Activated CD4-positive, CD25-positive, alpha-beta regulatory T cell (primary cell): ENCODE measurements around the gene MEGF11.

Source experiments
- DNase-seq, 4 experiments: peaks; one replicate each; lab custom pipeline; 2025; lab: John Stamatoyannopoulos, UW

MEGF11 gene

DNA sequence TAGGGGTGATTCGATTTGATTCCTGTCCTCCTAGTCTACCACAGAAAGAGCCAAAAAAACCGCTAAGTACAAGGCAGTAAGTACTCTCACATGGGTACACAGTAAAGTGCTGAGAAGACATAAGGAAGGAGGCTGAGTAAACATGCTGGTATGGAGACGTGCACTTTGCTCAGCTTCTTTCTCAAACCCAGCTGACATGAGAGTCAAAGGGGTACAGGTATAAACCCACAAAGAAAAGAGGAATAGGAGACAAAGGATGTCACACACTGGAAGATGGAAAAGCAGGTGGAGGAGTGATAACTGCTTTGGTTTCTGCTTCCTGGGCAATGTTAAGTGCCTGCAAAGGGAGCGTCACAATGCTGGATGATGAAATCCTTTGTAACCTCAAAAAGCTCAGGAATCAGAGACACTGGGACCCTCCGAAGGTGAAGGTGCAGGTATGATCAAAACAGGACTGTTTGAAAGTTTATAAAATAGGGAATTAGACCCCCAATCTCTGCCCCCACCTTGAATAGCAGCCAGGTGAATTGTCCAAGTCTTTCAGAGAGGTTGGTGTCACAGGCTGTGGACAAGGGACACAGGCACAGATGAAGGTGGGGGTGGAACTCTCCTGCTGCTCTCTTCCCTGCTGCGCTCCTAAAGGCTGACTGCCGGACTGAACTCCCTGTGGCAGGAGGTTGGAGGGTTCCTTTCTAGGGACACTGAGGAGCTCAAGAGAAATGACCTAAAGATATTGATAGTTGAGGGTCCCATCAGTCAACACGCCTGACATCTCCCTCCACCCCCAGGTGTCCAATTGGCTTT, 282.4 kb downstream of the MEGF11 start:
- DNase-seq, result no peak

DNA sequence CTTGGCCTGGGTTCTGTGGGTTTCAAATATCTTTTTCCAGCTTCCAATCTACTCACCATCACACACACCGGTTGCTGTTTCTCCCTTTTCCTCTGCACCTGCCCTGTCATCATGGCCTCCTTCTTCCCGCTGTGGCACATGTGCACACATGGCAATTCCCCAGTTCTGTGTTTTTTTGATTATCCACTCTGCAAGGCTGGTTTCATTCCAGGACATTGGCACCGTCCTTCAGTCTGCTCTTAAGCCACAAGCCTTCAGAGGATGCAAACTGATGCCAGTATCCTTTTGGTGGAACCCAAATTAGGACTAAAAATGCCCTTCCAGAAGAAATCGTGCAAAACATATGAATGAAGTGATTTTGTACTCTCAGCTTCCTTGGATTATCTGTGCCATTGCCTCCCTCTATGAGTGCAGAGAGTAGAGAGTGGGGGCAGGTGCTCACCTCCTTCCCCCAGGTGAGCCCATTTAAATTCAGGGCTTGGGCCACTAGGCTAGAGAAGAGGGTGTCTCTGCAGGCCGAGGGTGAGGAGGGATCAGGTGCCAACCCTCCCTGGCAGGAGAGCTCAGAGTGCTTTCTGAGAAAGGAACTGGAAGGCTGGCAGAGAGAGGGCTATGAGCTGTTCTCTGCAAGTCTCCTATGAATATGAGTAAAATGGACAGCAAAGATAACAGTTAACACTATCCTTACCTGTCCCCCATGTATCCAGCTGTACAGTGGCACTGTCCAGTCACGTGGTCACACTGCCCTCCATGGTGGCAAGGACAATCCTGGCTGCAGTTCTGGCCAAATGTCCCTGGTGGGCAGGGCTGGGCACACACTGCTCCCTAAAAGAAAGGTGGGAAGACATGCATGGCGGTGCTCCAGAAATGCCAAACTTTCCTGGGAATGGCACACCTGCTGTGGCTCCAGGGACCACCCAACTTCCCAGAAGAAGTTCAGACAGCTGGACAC, 283.4 kb downstream of the MEGF11 start:
- DNase-seq, result no peak

DNA sequence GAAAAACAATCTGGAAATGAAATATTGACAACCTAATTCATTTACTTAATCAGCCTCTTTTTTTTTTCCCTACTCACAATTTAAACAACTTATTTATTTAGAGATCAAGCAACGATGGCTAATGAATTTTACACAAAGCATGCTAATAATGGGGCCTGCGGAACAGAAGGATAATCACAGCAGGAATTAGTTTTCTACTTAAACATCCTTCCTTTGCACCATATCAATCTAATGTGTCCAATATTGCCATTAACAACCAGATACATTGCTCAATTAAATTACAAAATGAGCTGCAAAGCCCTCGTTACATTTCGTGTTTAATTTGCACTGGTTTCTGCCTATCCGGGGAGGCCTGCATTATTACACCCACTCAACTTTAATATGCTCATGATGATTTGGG, 285.0 kb downstream of the MEGF11 start:
- no peak for DNase-seq

DNA sequence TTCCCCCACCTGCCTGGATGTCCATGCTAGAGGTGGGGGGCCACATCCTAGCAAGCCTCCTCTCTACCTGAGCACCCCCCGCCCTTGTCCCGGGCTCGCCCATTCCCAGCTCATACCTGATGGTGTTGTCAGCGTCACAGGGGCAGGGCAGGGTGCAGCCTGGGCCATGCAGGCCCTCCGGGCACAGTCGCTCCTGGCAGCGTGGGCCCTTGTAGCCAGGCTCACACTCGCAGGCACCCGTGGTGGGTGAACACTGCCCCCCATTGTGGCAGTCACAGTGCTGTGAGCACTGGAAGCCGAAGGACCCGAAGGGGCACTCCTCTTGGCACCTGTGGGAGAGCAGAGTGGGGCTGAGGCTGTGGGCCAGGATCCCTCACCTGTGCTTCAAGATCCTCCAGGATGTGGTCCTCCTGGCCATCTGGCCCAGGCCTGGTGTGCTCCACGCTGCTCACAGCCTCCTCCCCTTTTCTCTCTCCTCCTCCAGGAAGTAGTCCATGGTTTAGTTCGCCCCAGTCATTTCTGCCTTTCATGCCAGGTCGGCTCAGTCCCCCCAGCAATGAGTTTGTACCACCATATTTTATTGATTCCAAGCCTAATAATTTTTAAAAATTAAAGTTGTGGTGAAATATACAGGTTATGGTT, 288.6 kb downstream of the MEGF11 start:
- DNase-seq, result no peak

DNA sequence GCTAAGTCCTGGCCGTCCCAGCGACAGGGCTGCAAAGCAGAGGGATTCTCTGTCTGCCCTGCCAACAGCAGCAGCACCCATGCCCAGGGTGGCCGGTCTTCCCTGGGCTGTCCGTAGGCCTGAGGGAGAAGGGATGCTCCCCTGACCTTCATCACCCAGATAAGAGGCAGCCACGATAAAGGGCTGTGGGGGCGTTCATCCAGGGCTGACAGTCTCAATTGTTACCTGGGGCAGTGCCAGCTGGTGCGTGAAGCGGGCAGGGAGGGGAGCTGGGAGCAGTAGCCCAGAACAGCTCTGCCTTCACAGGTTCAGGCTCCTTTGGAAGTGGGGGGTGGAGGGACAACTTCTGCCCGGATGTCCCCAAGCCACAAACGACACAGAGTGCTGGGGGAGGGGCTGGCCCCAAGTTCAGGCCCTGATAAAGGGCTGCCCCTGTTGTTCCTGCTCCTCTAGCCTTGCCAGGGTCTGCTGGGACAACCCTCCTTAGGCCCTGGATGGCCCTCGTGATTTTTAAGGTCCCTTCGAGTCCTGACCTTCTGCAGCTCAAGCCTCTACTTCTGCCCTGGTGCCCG, 289.6 kb downstream of the MEGF11 start:
- DNase-seq, result no peak

GRCh38 chr15:65963358-65963757, 290.2 kb downstream of the MEGF11 start:
- no peak for DNase-seq

DNA sequence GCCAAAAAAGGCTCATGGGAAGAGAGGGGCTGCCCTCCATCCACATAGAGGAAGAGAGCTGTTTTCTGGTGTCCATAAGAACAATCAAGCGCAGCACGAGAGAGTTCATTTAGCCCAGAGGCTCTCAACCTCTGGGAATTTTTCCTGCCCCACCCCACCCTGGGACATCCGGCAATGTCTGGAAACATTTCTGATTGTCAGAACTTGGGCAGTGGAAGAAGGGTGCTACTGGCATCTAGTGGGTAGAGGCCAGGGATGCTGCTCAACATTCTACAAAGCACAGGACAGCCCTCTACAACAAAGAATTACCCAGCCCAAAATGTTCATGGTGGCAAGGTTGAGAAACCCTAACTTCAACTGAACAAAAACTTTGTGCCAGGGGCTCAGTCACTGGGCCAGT, 291.4 kb downstream of the MEGF11 start:
- no peak for DNase-seq

DNA sequence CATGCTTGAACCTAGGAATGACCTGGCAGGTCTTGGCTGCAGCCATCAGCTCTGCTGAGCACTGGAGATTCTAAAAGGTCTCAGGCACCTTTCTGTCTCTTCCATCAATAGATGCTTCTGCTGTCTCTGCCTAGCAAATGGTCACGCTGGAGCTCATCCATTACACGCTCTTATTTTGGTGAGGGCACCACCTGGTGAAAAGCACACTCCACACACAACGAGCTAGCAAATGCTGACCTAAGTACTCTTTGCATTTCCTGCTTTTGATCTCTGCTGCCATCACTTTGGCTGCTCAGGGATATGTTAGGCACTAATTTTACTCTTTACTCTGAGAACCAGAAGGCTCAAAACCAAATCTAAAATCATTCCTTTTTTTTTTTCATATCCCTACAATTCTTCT, 293.0 kb downstream of the MEGF11 start:
- no peak for DNase-seq

DNA sequence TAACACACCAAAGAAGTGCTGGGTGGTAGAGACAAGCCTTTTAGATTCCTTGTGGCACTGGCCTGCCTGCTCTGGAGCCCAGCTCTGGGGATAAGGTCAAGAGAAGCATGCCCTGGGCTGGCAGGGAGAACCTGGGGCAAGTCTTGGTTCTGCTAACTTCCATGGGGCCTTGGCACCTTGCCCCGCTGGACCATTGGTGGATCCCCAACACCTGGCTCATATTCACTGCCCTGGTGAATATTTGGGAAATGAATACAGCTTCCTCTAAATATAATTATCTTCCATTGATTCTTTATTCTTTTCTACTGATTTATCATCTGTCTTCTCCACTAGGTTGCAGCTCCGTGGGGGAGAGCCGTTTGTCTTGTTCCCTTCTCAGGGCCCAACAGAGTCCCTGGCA, 294.7 kb downstream of the MEGF11 start:
- no peak for DNase-seq

- no peak for DNase-seq
Measured at GRCh38 chr15:65957451-65957850, 296.1 kb downstream of the MEGF11 start.

GRCh38 chr15:65956899-65957298, 296.7 kb downstream of the MEGF11 start:
- DNase-seq, result no peak

DNA sequence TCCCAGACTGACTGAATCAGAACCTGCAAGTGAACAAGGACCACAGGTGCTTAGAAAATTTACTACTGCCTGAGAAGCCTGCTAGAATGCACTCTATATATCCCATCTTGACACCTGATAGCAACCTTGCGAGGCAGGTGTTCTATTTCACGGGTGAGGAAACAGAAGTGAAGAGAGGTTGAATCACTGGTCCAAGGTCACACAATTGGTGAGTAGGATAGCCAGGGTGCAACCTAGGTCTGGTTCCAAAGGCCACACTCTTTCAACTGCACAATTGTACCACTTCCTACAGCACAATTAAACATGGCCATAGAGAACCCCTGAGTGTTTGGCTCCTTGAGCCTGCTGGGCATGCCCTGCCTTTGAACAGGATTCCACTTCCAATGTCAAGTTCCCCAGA, 297.2 kb downstream of the MEGF11 start:
- DNase-seq, result no peak

DNA sequence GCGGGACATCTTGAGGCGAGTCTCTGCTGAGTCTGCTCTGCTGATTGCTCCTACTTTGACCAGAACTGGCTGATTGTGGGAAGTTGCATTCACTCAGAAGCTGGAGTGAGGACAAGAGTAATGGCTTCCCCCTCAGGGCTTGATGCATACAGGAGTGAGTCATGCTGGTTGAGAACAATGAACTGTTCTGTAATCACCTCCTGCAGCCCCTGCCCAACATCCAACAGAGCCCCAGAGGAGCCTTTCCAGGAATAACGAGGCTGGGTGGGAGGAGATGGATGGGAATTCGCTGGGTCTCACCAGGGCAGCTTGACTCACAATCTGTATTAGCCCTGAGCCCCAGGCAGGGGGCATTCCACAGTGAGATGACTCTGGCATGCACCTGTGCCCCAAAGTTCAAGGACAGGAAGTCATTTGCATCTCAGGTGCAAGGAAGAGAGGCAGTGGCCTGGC, 299.2 kb downstream of the MEGF11 start:
- DNase-seq, result no peak

DNA sequence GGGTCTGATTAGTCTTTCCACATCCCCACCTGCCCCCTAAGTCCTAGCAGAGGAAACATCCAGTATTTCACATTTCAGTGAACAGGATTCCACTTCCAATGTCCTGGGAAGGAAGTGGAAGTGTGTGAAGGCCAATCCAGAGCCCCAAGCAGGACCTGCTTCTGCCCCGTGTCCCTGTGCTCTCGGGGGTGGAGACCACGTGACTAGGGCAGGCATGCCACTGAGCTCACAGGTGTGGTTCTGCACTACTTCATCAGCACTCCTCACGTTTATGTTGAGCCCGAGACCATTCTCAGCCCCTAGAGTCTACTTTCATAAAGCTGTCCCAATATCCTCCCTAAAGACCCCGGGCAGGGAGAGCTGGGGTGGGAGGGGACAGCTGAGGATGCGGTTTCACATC, 299.9 kb downstream of the MEGF11 start:
- no peak for DNase-seq

DNA sequence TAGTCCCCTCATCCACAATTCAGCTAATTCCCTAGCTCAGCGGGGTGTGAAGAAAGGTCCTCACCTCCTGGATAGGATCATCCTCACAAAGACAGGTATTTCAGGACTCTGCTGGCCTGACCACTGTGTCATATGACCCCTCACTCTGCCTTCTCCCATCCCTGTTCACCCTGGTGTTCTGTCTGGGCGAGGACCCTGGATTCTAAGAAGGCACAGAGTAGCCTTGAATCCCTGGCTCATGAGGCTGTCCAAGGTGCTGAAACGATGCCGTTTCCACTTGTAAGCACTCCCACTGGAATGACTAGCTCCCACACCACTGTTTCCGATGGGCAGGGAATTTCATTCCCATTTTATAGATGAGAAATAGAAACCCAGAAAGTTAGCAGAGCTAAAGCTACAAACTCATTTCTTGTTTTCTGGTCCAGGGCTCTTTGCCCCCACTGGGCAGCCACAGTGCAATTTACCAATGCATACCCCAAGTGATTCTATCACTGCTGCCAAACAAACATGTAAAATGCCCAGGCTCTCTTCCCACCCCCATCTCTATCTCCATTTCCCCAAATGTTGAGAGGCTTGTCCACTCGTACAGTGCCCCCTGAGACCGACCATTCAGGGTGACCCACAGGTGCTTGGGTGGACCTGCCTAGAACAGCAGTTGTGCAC, 301.0 kb downstream of the MEGF11 start:
- DNase-seq, result no peak

DNA sequence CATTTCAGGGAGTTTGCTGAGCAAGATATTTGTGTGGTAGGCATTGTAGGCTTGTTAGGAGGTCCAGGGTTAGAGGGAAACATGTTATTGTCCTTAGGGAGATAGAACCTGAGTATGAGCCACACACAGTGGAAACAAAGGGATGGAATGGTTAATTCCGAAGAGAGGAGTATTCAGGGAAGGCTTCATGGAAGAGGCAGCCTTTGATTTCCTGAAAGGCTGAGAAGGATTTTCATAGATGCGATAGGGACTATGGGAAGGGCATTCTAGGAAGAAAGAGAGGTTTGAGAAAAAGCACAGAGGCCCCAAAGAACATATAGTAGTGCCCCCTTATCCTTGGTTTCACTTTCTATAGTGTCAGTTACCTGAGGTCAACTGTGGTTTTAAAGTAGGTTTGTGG, 302.5 kb downstream of the MEGF11 start:
- DNase-seq, result no peak

DNA sequence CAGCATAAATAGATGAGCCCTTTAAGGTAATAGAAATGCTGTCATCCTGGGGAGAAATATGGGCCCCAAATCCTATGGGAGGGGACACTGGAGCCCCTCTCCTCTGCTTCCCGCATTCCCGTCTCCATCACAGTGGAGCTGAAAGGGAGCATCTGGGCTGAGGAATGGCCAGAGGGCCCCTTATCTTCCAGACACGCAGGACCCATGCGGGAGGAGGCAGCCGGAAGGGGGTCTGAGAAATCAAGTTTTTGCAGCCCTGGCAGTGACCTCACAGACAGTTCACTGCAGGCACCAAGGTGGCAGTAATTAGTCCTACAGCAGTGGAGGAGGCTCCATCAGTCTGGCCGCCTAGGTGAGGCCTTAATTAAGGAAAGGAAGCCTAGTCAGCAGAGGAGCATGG, 304.1 kb downstream of the MEGF11 start:
- no peak for DNase-seq

GRCh38 chr15:65949011-65949410, 304.5 kb downstream of the MEGF11 start:
- DNase-seq, result no peak

DNA sequence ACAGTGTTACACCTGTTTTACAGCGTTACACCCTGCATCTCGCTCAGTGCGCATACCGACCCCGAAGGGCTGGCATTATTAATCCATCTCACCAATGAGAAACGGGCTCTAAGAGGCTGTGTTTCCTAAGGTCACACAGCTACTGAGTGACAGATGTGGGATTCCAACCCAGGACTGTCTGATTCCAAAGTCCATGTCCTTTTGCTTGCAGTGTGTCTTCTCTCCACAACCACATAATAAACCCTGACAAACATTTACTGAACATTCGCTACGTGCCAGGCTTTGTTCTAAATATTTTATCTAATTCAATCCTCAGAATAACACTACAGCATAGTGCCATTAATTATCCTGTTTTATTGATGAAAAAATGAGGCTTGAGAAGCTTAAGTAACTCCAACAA, 305.2 kb downstream of the MEGF11 start:
- no peak for DNase-seq

GRCh38 chr15:65947041-65947440, 306.5 kb downstream of the MEGF11 start:
- DNase-seq, result no peak

DNA sequence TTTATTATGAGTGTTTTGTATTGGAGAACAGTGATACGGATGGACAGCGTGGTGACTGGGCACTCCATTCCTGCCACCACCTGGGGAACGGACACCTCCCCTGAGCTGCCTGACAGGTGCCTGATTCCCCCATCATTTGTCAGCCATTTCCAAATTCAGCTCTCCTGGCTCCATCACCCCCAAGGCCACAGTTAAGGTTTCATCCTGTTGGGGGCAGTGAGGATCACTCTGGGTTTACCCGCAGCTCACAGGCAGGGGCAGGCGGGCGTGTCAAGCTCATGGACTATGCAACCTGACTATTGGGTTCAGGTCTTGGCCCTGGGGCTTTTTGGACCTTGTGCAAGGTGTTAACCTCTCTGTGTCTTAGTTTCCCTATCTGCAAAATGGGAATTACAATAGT, 307.9 kb downstream of the MEGF11 start:
- no peak for DNase-seq

DNA sequence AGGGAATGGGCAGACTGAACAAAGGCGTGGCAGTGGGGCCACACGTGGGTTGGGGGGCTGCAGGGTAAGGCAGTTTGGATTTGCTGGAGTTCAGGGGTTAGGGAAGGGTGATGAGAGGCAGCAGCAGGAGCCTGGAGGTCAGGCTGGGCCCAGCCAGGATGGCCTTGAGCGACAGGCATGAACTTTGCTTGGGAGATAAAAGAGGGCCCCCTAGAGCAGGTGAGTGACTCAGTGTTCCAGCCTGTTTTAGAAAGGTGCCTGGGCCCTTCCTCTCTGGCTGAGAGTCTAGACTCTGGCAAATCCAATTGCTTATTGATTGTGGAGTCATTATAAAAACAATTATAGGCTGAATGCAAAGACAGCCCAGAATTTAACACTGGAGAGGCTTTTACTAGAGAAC, 309.1 kb downstream of the MEGF11 start:
- no peak for DNase-seq
